ENCODE measurements around the gene PPP1R11. TPM values are rescaled to one million over a fixed set of nuclear protein-coding genes. Genes with fewer than 3 reads are reported as not detected.

The PPP1R11 gene
- total RNA-seq, 1 experiment from 2014 or later, result 23.8 TPM

Other genes starting within 250 kb of the PPP1R11 start
- 2.7 and 2.9 TPM in 2 replicates for gene HLA-G, start 239.4 kb upstream of the PPP1R11 start, total RNA-seq (2021)
- 248 and 252 TPM in 2 replicates for gene HLA-A, start 124.7 kb upstream of the PPP1R11 start, total RNA-seq (2021)
- gene POLR1H, start 5.9 kb upstream of the PPP1R11 start, total RNA-seq (2021), result 31.9 and 33.1 TPM in 2 replicates
- 0.26 and 0.39 TPM in 2 replicates for gene RNF39, start 8.6 kb downstream of the PPP1R11 start, total RNA-seq (2021)
- not detected in 2 replicates for gene TRIM31, start 45.9 kb downstream of the PPP1R11 start, total RNA-seq (2021)
- not detected in 2 replicates for gene TRIM40, start 68.9 kb downstream of the PPP1R11 start, total RNA-seq (2021)
- gene TRIM10, start 94.0 kb downstream of the PPP1R11 start, total RNA-seq (2021), result 0.07 and 0.09 TPM in 2 replicates
- 0.20 TPM in 1 of 2 replicates, not detected in the other for gene TRIM15, start 96.3 kb downstream of the PPP1R11 start, total RNA-seq (2021)
- 33.9 and 35.8 TPM in 2 replicates for gene TRIM26, start 146.2 kb downstream of the PPP1R11 start, total RNA-seq (2021)